HG03457 (cell line): Measurements from ENCODE around the gene OSBP2.

Experiments
- ATAC-seq: cut with Tn5 transposase; IDR thresholded peaks from one replicate; pipeline ENCODE4 v1.9.1; 2021; ENCODE audit warnings: moderate number of reproducible peaks; ENCODE audit not compliant: unreplicated experiment

The OSBP2 gene

GRCh38 chr22:30923168-30923900 is 228.7 kb downstream of the OSBP2 start:
- no peak for ATAC-seq

GRCh38 chr22:30925667-30926066 is 231.0 kb downstream of the OSBP2 start:
- ATAC-seq, result no peak

- ATAC-seq, result no peak
These were observed 232.0 kb downstream of the OSBP2 start for GRCh38 chr22:30926706-30927105.

GRCh38 chr22:30927806-30928205 is 233.1 kb downstream of the OSBP2 start:
- ATAC-seq, result no peak

- ATAC-seq, result no peak
These were observed 233.7 kb downstream of the OSBP2 start for GRCh38 chr22:30928401-30928800.

- no peak for ATAC-seq
These were observed 235.6 kb downstream of the OSBP2 start for GRCh38 chr22:30930228-30930627.

GRCh38 chr22:30931541-30932300 is 237.0 kb downstream of the OSBP2 start:
- no peak for ATAC-seq

GRCh38 chr22:30932661-30933060 is 238.0 kb downstream of the OSBP2 start:
- no peak for ATAC-seq

GRCh38 chr22:30933457-30933856 is 238.8 kb downstream of the OSBP2 start:
- ATAC-seq, result no peak

GRCh38 chr22:30934053-30934452 is 239.4 kb downstream of the OSBP2 start:
- no peak for ATAC-seq

GRCh38 chr22:30940685-30941362 is 246.2 kb downstream of the OSBP2 start:
- no peak for ATAC-seq

GRCh38 chr22:30941363-30941740 is 246.7 kb downstream of the OSBP2 start:
- no peak for ATAC-seq

- ATAC-seq, result no peak
These were observed 248.7 kb downstream of the OSBP2 start for GRCh38 chr22:30943368-30943767.

GRCh38 chr22:30944986-30945385 is 250.3 kb downstream of the OSBP2 start:
- ATAC-seq, result no peak

- no peak for ATAC-seq
These were observed 251.0 kb downstream of the OSBP2 start for GRCh38 chr22:30945653-30946052.

- no peak for ATAC-seq
These were observed 251.7 kb downstream of the OSBP2 start for GRCh38 chr22:30946354-30946753.

- ATAC-seq, result no peak
These were observed 252.6 kb downstream of the OSBP2 start for GRCh38 chr22:30947173-30947815.

- no peak for ATAC-seq
These were observed 253.3 kb downstream of the OSBP2 start for GRCh38 chr22:30947816-30948454.

GRCh38 chr22:30948930-30949342 is 254.3 kb downstream of the OSBP2 start:
- no peak for ATAC-seq

GRCh38 chr22:30949934-30950660 is 255.4 kb downstream of the OSBP2 start:
- no peak for ATAC-seq
